GM19099 (cell line): ENCODE measurements around the gene GAL3ST2.

Experiments
- POLR2A ChIP-seq: IDR thresholded peaks from 3 replicates; pipeline ENCODE4 v1.6.1; 2011; ENCODE audit warnings: low read depth; ENCODE audit not compliant: insufficient read length; ENCODE audit errors: extremely low read depth

Gene GAL3ST2

GRCh38 chr2:241743620-241744019 lies 33.0 kb upstream of the GAL3ST2 start:
- no peak for TF ChIP-seq POLR2A

GRCh38 chr2:241744028-241744754 lies 32.4 kb upstream of the GAL3ST2 start:
- no peak for TF ChIP-seq POLR2A

GRCh38 chr2:241745276-241745675 lies 31.3 kb upstream of the GAL3ST2 start:
- no peak for TF ChIP-seq POLR2A

GRCh38 chr2:241746084-241746483 lies 30.5 kb upstream of the GAL3ST2 start:
- no peak for TF ChIP-seq POLR2A

GRCh38 chr2:241748468-241749256 lies 28.0 kb upstream of the GAL3ST2 start:
- no peak for TF ChIP-seq POLR2A

GRCh38 chr2:241750076-241750840 lies 26.4 kb upstream of the GAL3ST2 start:
- no peak for TF ChIP-seq POLR2A

- no peak for TF ChIP-seq POLR2A
These were observed 25.5 kb upstream of the GAL3ST2 start for GRCh38 chr2:241751152-241751551.

GRCh38 chr2:241751776-241752175 lies 24.8 kb upstream of the GAL3ST2 start:
- no peak for TF ChIP-seq POLR2A

GRCh38 chr2:241752253-241752652 lies 24.4 kb upstream of the GAL3ST2 start:
- TF ChIP-seq POLR2A, result no peak

- TF ChIP-seq POLR2A, result no peak
These were observed 23.8 kb upstream of the GAL3ST2 start for GRCh38 chr2:241752689-241753276.

- no peak for TF ChIP-seq POLR2A
These were observed 23.1 kb upstream of the GAL3ST2 start for GRCh38 chr2:241753493-241753892.

GRCh38 chr2:241754042-241754441 lies 22.6 kb upstream of the GAL3ST2 start:
- TF ChIP-seq POLR2A, result no peak

- no peak for TF ChIP-seq POLR2A
These were observed 21.5 kb upstream of the GAL3ST2 start for GRCh38 chr2:241755166-241755565.

- TF ChIP-seq POLR2A, result no peak
These were observed 20.8 kb upstream of the GAL3ST2 start for GRCh38 chr2:241755777-241756176.
